M059J (cell line): ENCODE measurements around the gene SSH2. TPM values are rescaled to one million over a fixed set of nuclear protein-coding genes. Genes with fewer than 3 reads are reported as not detected.
"Not testable (repeated sequence)": the region's sequence is repeated elsewhere in the genome, so short reads cannot be mapped to it uniquely, and the experiment has no call there.

Experiments used
- DNase-seq: peaks from one replicate; pipeline ENCODE4 v3.0.0-alpha.2; 2012; ENCODE audit warnings: low read depth
- total RNA-seq: library from RNA; depleted of rRNA; stranded (reverse); fragments of >200 nt; shearing (Covaris generic); gene quantifications from 2 replicates; pipeline ENCODE4 v1.2.3, GENCODE V29; 2014

Gene SSH2
- total RNA-seq, 1 experiment from 2014 or later, result 16.7 TPM

DNA sequence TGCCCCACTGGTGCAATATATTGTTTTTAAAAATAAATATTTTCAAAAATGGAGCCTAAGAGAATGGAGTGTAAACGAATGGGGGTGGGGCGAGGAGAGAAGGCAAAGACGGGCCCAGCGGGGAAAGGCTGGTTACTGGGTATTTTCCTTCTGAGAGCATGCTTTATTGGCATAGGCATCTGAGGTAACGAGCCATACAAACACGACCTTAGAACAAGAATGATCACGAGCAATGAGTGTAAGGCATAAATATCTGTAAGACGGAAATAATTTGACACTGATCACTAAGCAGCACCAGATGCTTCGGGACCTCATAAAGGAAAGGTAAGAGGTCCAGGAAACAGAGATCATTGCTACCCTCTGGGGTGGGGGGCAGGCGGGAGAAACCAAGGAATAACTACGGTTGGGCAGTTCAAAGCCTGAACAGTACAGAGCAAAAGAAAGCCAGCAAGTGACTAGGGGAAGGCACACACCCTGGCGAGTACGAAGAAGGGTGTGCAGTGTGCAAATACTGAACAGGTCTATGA is 959 bp downstream of the SSH2 start:
- DNase-seq, result peak; percentile 69

DNA sequence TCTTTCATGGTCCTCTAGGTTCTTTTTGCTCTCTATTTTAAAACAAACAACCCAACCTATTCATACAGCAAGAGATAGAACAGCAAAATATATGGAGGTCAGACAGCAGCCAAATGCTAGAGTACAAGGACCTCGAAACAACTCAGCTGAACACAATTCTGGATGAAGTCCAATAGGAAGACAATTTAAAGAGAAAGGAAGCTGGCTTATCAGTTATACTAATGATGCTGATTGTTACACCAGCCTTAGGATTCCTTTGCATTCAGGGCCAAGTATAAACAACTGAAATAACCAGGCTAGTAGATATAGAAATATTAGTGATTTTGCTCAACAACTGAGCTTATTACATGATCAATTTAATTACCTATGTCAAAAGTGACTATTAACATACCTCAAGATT is 2.5 kb downstream of the SSH2 start:
- peak; percentile 12 for DNase-seq

DNA sequence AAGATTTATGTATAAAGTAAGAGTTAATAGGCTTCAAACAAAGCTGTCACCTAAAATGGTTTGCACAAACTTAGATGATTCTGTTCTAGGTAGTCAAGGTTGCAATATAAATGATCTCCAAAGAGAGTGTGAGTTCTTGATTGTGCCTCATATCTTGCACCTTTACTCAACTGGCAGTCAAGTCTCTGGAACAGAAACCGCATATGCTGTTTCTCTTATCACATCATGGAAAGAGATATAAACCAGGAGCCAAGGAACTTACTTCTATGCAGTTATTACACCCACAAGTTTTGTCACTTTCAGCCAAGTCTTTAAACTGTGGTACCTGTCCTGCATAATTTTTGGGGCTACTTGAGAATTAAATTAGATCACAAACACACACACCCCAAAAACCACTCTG is 5.2 kb downstream of the SSH2 start:
- DNase-seq, result no peak

DNA sequence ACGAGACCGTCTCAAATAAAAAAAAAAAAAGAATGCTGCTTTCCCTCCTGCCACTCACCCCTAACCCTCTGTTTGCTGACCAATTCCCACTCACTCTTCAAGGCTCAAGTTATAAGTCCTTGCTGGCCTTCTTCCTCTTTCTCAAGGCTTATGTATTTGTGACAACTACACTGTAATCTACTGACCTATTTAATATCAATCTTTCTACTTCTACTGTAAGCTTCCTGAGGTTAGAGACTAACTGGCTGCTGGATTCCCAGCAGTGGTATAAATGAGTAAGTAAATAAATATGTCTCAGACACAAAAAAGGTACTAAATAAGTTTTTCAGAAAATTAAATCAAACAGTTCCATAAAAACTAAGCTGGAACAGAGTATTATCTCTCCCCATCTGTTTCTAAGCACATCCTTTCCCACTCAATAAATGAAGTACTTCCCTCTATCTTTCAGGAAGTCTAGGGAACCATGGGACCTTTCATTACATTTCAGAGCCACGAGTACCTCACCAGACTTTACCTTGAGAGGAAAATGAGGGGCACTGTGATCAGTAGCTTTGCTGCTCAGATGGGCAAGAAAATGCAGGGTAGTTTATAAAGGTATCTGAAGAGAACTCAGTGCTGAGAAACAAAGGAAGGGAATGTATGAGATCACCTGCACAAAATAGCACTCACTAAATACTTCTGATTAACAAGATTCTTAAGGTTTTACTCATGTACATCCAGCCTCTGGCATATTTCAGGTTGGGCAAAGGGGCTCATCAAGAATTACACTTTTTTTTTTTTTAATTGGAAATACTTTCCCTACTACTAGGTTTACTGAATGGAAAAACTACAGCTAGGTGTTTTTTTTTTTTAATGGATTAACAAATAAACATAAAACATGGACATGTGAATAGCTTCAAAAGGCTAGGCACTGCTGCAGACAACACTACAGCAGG is 10.8 kb downstream of the SSH2 start:
- peak; percentile 84 for DNase-seq

DNA sequence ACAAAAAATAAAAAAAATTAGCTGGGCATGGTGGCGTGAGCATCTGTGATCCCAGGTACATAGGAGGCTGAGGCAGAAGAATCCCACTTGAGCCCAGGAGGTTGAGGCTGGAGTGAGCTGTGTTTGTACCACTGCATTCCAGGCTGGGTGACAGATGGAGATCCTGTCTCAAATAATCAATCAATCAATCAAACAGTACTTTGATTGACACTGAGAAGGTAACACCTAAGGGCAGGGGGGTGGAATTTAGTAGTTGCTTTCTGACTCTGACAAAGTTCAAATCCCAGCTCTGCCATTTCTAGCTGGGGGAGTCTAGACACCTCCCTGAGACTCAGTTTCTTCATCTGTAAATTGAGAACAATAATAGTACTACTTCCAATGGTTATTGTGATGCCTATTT is 12.0 kb downstream of the SSH2 start:
- DNase-seq, result no peak

DNA sequence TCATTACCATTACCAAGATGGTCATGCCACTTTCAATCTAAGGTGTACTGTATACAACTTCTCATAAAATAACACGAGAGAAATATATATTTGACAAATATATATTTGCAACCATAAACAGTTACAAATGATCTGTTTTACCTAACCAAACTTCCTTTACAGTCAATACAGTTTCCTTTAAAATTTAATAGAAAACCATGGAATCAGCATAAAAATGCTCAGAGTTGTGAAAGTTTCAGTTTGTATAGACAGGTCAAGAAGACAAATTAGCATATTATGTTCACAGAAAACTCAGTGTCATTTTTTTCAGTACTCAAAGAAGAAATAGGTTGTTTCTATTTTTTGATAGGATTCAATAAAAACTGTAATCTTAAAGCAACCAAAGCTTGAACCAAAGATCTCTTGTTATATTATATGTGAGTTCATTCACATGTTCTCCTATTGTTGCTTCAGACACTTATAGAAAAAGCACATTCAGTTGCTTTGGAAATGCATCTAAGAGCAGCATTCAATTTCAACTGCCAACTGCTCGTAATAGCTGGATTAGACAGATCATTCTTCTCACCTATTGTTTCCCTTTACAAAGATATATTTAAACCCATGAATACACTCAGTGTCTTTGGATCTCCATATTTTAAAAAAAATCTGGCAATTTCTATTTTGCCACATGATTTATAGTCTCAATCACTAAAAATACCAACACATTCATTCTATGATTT is 15.1 kb downstream of the SSH2 start:
- DNase-seq, result no peak

DNA sequence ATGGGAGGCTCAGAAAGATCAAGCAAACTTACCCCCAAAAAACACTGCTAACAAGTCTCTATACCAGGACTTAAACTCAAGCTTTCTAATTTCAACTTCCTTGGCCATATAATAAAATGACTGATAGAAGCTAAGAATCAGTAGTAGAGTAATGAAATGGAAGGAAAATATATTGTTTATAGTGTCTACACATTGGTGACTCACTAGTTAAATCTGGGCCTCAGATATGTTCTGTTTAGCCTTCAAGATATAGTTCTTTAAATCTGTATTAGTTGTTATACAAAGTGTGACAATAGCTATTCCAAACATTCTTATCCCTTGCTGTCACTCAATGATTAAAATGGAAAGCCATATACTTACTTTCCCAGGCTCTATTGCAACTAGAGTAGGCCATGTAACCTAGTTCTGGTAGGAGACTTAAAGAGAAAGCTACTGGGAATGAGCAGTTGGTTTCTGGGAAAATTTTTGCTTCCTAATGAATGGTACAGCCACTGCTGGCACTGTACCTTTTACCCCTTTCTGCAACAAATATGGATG is 18.3 kb downstream of the SSH2 start:
- DNase-seq, result peak; percentile 8

DNA sequence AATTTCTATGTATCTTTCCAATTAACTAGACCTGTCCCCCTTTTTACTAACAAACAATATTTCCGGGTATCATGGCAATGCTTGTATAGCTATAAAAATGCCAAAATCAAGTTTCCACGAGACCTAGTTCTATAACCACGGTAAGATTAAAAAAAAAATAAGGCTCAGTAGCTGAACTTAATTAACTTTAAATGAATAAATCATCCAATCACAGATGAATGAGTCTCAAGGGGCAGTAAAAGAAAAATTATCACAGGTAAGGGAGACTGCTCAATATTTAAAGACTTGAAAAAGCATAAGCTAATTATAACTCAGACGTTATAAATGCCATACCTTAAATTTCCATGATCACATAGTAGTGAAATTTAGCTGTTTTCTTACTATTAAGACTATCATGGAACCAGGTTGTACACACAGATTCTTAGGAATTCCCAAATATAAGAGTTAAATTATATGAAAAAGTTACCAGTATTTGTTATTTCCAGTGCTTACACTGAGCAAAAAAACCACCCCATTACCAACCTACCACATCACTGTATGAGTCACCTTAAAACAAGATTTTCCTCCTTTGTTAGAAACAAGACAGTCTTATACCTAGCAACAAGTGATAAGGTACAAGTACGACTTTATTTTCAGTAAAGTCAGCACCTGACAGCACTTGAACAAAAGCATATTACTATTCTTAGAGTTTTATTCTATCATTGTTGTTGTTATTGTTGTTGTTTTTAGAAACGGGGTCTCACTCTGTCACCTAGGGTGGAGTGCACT is 20.6 kb downstream of the SSH2 start:
- peak; percentile 68 for DNase-seq

DNA sequence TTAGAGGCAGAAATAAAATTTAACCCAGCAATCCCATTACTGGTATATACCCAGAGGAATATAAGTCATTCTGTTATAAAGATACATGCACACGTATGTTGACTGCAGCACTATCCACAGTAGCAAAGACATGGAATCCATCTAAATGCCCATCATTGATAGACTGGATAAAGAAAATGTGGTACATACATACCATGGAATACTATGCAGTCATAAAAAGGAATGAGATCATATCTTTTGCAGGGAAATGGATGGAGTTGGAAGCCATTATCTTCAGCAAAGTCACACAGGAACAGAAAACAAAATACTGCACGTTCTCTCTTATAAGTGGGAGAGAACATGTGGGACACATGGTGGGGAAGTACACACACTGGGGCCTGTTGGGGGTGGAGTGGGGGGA is 23.1 kb downstream of the SSH2 start:
- no peak for DNase-seq

DNA sequence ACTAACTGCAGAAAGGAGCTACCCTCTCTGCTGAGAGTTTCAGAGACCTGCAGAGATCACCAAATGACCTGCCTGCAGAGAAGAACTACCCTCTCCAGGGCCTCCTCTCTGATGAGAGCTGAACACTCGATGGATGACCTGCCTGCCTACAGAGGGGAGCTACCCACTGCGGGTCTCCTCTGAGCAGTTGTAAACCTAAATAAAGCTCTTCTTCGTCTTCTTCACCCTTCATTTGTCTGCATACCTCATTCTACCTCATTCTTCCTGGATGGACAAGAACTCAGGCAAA is 24.2 kb downstream of the SSH2 start:
- DNase-seq, result no peak

DNA sequence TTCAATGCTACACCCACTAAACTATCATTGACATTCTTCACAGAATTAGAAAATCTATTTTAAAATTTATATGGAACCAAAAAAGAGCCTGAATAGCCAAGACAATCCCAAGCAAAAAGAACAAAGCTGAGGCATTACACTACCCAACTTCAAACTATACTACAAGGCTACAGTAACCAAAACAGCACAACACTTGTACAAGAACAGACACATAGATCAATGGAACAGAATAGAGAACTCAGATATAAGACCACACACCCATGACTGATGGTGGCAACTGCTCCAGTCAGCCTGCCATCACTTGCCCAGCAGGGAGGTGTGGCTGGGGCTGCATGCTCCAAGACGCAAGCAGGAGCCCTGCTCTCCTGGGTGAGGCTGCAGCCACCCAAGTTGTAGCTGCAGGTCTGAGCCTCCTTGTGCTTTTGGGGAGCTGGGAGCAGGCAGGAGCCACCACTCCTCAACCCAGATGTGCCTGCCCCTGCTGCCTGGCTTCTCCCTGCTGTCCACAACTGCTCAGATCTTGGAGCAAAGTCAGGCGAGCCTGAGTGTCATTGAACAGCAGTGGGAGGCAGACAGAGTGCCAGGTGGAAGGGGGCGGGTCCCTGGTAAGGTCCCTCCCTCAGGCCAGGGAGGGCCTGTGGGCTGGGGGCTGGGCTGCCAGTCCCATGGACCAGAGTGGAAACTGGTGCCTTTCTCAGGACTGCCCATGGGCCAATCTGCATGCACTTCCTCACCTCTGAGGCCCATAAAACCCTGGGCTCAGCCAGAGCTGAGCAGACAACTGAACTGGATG is 24.7 kb downstream of the SSH2 start:
- no peak for DNase-seq

DNA sequence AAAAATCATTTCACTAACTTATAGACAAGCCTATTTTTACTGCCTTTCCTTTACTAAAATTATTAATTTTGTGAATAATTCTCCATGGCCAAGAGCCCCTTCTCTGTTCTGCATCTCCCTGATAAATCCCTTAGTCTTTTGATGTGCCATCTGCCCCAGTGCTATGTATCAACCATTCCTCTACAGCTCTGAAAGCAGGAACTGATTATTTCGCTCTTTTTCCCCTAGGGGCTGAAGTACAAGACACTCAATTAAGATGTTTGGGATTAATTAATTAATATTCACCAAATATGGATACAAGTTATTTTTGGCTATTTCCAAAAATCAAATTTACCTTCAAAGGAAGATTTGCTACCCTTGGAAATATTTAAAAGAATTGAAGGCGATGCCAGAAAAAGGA is 26.6 kb downstream of the SSH2 start:
- no peak for DNase-seq

DNA sequence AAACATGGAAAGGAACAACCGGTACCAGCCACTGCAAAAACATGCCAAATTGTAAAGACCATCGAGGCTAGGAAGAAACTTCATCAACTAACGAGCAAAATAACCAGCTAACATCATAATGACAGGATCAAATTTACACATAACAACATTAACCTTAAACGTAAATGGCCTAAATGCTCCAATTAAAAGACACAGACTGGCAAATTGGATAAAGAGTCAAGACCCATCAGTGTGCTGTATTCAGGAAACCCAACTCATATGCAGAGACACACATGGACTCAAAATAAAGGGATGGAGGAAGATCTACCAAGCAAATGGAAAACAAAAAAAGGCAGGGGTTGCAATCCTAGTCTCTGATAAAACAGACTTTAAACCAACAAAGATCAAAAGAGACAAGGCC is 32.9 kb downstream of the SSH2 start:
- DNase-seq, result not testable (repeated sequence)

DNA sequence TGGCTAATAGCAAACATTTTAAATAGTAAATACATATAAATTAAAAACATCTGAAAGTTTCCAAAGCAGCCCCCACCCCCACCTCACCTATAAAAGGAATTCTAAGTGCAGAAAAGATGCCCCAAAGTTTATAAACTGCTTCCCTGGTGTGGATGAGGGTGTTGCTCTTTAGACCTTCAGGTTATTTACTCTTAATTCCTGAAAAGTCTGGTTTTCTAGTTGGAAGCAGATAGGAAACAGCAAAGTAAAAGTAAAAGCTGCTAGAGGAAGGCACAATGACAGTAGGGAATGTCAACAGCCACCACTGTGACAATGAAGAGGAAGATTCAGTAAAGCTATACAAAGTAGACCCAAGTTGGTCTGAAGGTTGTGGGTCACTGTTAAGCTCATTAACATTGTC is 37.8 kb downstream of the SSH2 start:
- DNase-seq, result no peak

DNA sequence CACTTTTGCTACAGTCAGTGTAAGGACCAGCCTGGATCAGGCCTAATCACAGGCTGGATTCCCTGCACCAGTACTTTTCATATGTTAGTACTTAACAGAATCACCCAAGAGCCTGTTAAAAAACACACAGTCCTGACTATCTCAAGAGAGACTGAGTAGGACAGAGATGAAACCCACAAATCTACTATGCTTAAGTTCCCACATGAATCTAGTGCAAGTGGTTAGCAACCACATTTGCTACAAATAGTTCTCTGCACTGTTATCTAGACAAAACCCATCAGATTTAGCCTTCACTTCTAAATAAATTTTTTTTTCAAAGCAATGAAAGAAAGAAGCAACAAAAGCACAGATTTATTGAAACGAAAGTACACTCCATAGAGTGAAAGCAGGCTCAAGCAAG is 38.9 kb downstream of the SSH2 start:
- no peak for DNase-seq

DNA sequence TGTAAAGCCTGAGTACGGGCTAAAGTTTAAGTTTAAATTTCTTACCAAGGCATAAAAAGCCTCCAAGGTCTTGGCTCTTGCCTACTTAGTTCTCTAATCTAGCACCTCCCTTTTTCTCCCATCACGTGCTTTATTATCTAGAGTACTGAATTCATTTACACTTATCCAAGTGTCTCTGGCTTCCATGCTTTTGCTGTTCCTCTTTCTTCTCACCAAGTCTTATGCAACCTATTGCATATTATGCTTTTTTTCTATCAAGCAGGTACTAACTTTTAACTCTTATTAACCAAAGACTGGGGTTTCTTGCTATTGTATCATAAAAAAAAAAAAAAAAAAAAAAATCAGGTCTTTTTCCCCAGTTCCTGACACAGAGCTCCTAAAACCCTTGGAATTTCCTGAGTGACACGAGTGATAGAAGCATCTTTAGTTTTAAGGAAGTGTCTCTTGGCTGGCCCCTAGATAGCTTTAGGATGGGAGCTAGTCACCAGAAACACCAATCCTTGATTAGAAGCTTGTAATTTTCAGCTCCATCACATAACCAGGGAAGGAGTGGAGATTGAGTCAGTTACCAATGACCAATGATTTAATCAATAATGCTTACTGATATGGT is 44.9 kb downstream of the SSH2 start:
- no peak for DNase-seq

DNA sequence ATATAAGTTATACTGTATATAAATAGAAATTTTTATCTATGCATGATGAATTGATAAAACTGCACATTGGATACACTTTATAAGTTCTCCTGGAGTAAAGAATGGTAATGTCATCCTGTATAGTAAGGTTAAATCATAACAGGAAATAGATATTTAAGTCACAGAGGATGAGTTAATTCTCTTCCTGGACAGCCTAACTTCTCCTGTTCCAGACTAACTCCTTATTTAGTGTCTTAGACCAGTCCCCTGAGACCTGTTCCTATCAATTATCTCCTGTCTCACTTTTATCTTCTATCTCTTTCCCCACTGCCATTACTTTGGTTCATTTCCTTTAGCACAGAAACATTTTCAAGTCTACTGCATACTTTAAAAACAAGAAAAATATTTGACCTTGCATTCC is 46.5 kb downstream of the SSH2 start:
- no peak for DNase-seq

DNA sequence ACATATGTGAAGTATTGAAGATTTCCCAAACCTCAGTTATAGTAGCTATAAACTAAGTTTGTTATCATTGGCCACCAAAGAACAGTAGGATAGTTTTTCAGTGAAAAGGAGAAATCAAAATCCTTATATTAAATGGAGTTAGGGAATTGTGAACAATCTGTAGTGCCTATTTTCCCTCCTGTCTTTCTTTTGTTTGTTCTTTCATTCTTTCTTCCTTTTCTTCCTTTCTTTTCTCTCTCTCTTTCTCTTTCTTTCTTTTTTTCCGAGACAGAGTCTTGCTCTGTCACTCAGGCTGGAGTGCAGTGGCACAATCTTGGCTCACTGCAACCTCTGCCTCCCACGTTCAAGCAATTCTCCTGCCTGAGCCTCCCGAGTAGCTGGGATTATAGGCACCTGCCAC is 48.8 kb downstream of the SSH2 start:
- DNase-seq, result no peak

DNA sequence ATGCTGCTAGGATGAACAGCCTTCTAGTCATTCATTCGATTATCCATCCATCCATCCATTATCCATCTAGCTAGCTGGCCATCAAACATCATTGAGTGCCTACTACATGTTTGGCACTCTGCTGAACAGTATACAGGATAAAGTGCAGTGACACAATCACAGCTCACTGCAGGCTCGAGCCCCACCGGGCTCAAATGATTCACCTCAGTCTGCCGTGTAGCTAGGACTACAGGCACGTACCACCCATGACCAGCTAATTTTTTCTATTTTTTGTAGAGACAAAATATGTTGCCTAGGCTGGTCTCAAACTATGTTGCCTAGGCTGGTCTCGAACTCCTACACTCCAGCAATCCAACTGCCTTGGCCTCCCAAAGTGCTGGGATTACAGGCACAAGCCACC is 50.0 kb downstream of the SSH2 start:
- no peak for DNase-seq

DNA sequence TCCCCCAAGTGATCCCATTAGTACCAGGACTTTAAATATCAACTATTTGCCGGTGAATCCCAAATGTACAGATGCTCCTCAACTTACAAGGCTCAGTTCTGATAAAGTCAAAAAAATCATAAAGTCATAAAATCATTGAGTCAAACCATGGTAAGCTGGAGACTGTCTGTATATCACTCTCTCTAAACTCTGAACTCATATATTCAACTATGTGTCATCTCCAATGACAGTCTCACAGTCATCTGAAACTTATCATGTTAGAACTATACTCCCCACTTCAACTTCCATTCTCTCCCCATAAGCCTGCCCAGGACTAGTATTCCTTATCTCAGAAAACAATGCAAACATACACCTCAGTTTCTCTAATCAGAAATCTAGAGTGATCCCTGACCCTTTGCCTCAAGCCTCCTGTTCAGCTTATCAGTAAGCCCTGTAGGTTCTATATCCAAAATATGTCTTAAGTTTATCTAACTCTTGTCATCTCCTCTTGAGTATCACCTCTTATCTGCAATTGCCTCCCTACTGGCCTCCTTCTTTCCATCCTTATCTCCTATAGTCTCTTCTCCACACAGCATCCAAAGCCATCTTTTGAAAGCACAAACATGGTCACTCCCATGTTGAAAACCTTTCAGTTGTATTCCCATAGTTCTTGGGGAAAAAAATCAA is 55.0 kb downstream of the SSH2 start:
- DNase-seq, result no peak
